OCI-LY1 (cell line): Measurements from ENCODE around the gene EDN2.

Experiments
- H2AFZ ChIP-seq: fragments of 200-600 bp; sonication (generic), shearing (Covaris generic); 2 replicates; pipeline ENCODE4 v1.6.0; 2014; ENCODE audit warnings: antibody characterized with exemption, mild to moderate bottlenecking, low read length
- H3F3A ChIP-seq: fragments of 200-600 bp; sonication (generic), shearing (Covaris generic); 2 replicates; pipeline ENCODE4 v1.6.0; 2014; ENCODE audit warnings: mild to moderate bottlenecking, antibody characterized with exemption, low read length, moderate library complexity; ENCODE audit not compliant: insufficient read depth
- H3K27ac ChIP-seq: fragments of 200-600 bp; sonication (generic); 2 replicates; pipeline ENCODE4 v1.5.1; 2014; ENCODE audit warnings: low read length, mixed run types, mild to moderate bottlenecking, low read depth; ENCODE audit not compliant: poor library complexity, severe bottlenecking
- H3K27me3 ChIP-seq: fragments of 200-600 bp; sonication (generic); 2 replicates; pipeline ENCODE4 v1.6.0; 2014; ENCODE audit warnings: antibody characterized with exemption, mild to moderate bottlenecking, low read length, moderate library complexity; ENCODE audit not compliant: insufficient read depth
- H3K36me3 ChIP-seq: fragments of 200-600 bp; sonication (generic); 2 replicates; pipeline ENCODE4 v1.6.1; 2014; ENCODE audit warnings: mild to moderate bottlenecking, antibody characterized with exemption, low read length, moderate library complexity, mixed read lengths; ENCODE audit not compliant: insufficient read depth
- H3K4me1 ChIP-seq: fragments of 200-600 bp; sonication (generic); 2 replicates; pipeline ENCODE4 v1.5.1; 2014; ENCODE audit warnings: mild to moderate bottlenecking, low read length, moderate library complexity; ENCODE audit not compliant: insufficient read depth, severe bottlenecking
- H3K4me2 ChIP-seq: fragments of 200-600 bp; sonication (generic), shearing (Covaris generic); 2 replicates; pipeline ENCODE4 v1.6.1; 2014; ENCODE audit warnings: low read length
- H3K4me3 ChIP-seq: fragments of 200-600 bp; sonication (generic); 2 replicates; pipeline ENCODE4 v1.5.1; 2014; ENCODE audit warnings: low read length, low read depth, mild to moderate bottlenecking, mixed read lengths; ENCODE audit not compliant: poor library complexity, severe bottlenecking
- H3K79me2 ChIP-seq: fragments of 200-600 bp; shearing (Covaris generic); 2 replicates; pipeline ENCODE4 v1.6.1; 2016; ENCODE audit warnings: mixed run types, low read length, mixed read lengths; ENCODE audit not compliant: insufficient read depth
- H3K9ac ChIP-seq: fragments of 200-600 bp; sonication (generic), shearing (Covaris generic); 2 replicates; pipeline ENCODE4 v1.6.1; 2014; ENCODE audit warnings: mild to moderate bottlenecking, low read length, mixed read lengths
- H3K9me2 ChIP-seq: fragments of 200-600 bp; sonication (generic), shearing (Covaris generic); 2 replicates; pipeline ENCODE4 v1.6.1; 2014; ENCODE audit warnings: low read depth, mild to moderate bottlenecking, low read length, mixed read lengths
- H3K9me3 ChIP-seq: fragments of 200-600 bp; shearing (Covaris generic); 2 replicates; pipeline ENCODE4 v1.6.1; 2014; ENCODE audit warnings: low read length, mixed read lengths
- H4K20me1 ChIP-seq: fragments of 200-600 bp; sonication (generic), shearing (Covaris generic); 2 replicates; pipeline ENCODE4 v1.6.0; 2016; ENCODE audit warnings: mild to moderate bottlenecking, low read length; ENCODE audit not compliant: insufficient read depth
- CTCF ChIP-seq: fragments of 200-600 bp; sonication (generic), shearing (Covaris generic); IDR thresholded peaks from 2 replicates; pipeline ENCODE4 v1.5.1; 2017; ENCODE audit warnings: mild to moderate bottlenecking, antibody characterized with exemption, low read length, moderate library complexity, mixed read lengths
- EZH2 ChIP-seq: fragments of 200-600 bp; sonication (generic), shearing (Covaris generic); IDR thresholded peaks from 2 replicates; pipeline ENCODE4 v1.8.0; 2017; ENCODE audit warnings: borderline replicate concordance, mixed run types, mild to moderate bottlenecking, antibody characterized with exemption, low read length, moderate library complexity, mixed read lengths

Gene EDN2

GRCh38 chr1:41493117-41493536 is 8.6 kb upstream of the EDN2 start:
- no peak overlapping the region for H3K4me3 ChIP-seq
- H3K9me2 ChIP-seq = no peaks in the 10 kb centered on the region
- no peak overlapping the region for H3K4me2 ChIP-seq
- H3K4me1 ChIP-seq = peaks cover 5% of the 10 kb centered on the region
- no peaks in the 10 kb centered on the region for H4K20me1 ChIP-seq
- no peak for TF ChIP-seq CTCF
- TF ChIP-seq EZH2 = no peak
- H3K79me2 ChIP-seq = no peaks in the 10 kb centered on the region
- H3F3A ChIP-seq = no peaks in the 10 kb centered on the region
- H3K36me3 ChIP-seq = no peaks in the 10 kb centered on the region
- peaks cover 2% of the 10 kb centered on the region; the same call in 1 of the 2 replicates for H3K27me3 ChIP-seq
- no peak overlapping the region for H2AFZ ChIP-seq
- H3K9me3 ChIP-seq = no peaks in the 10 kb centered on the region
- H3K9ac ChIP-seq = no peak overlapping the region
- no peak overlapping the region for H3K27ac ChIP-seq

- H3K9ac ChIP-seq = no peak overlapping the region
- no peak overlapping the region for H2AFZ ChIP-seq
- H3K79me2 ChIP-seq = no peaks in the 10 kb centered on the region
- no peaks in the 10 kb centered on the region for H3K36me3 ChIP-seq
- H3K27me3 ChIP-seq = peaks cover 2% of the 10 kb centered on the region; the same call in 1 of the 2 replicates
- no peak overlapping the region for H3K4me2 ChIP-seq
- no peaks in the 10 kb centered on the region for H4K20me1 ChIP-seq
- no peaks in the 10 kb centered on the region for H3K9me2 ChIP-seq
- H3K9me3 ChIP-seq = no peaks in the 10 kb centered on the region
- H3K27ac ChIP-seq = no peak overlapping the region
- TF ChIP-seq EZH2 = no peak
- TF ChIP-seq CTCF = peak; percentile 83
- H3K4me3 ChIP-seq = no peak overlapping the region
- peaks cover 5% of the 10 kb centered on the region for H3K4me1 ChIP-seq
- H3F3A ChIP-seq = no peaks in the 10 kb centered on the region
Observed at GRCh38 chr1:41492341-41492848, 7.9 kb upstream of the EDN2 start.

- no peaks in the 10 kb centered on the region for H3K9me3 ChIP-seq
- H3K4me1 ChIP-seq = peaks cover 2% of the 10 kb centered on the region
- H3F3A ChIP-seq = no peaks in the 10 kb centered on the region
- no peak overlapping the region for H2AFZ ChIP-seq
- H4K20me1 ChIP-seq = no peaks in the 10 kb centered on the region
- no peak overlapping the region for H3K4me2 ChIP-seq
- no peaks in the 10 kb centered on the region for H3K36me3 ChIP-seq
- H3K27ac ChIP-seq = no peak overlapping the region
- no peak overlapping the region for H3K9ac ChIP-seq
- no peaks in the 10 kb centered on the region for H3K79me2 ChIP-seq
- no peak for TF ChIP-seq CTCF
- TF ChIP-seq EZH2 = no peak
- H3K4me3 ChIP-seq = no peak overlapping the region
- H3K27me3 ChIP-seq = 0 out of 2 replicates have a peak, but pooled peaks cover 2% of the 10 kb centered on the region
- no peaks in the 10 kb centered on the region for H3K9me2 ChIP-seq
Observed at GRCh38 chr1:41490911-41491310, 6.4 kb upstream of the EDN2 start.
